ENCODE measurements around the gene CCDC201.

CCDC201 gene

GRCh38 chr7:45893374-45893995 is 20.6 kb upstream of the CCDC201 start:
- no peak for DNase-seq (ENCODE audit: low read depth)

DNA sequence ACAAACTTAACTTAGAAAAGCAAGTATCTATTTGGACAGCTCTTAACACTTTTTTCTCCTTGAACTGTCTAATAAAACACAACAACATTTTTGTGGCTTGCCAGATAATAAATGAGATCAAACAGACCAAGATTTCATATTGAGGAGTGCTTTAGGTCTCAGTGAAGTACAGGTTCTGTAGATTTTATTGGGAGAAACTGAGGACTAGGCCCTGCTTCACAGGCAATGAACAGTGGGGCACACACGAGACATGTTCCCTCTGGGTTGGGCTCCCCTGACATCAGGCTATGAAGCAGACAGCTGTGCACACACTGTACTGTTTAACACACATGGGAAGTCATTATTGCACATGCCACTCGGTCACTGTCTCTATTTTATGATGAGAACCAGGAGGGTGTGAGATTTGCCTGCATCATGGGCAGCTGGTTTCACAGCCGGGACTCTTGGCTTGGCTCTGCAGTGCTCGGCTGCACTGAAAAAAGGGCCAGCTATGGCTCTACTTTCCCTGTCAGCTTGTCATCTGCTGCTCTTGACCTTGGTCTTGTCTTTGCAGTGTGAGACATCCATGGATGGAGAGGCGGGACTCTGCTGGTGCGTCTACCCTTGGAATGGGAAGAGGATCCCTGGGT is 19.6 kb upstream of the CCDC201 start:
- DNase-seq (ENCODE audit: low read depth): no peak

GRCh38 chr7:45891462-45892402 is 18.9 kb upstream of the CCDC201 start:
- no peak for DNase-seq (ENCODE audit: low read depth)

DNA sequence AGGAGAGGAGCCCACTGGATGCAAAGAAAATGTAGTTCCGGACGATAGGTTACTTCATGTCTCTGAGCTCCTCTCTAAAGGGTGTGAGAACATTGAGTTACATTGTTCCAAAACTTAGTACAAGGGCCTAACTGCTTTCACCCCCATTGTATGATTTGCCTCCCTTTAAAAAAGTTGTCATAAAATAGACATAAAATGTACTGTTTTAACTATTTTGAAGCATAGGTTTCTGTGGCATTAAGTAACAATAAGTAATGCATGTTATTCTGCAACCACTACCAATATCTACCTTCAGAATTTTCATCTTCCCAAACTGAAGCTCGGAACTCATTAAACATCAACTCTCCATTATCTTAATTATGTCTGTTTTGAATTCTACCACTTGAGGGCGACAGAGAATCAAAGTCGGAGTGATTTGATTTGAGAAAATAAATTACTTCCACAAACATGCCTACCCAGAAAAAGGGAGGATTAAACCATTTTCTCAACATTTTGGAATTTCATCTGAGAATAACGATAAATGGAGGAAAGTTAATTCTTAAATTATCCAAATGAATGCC is 18.1 kb upstream of the CCDC201 start:
- DNase-seq (ENCODE audit: low read depth): no peak

DNA sequence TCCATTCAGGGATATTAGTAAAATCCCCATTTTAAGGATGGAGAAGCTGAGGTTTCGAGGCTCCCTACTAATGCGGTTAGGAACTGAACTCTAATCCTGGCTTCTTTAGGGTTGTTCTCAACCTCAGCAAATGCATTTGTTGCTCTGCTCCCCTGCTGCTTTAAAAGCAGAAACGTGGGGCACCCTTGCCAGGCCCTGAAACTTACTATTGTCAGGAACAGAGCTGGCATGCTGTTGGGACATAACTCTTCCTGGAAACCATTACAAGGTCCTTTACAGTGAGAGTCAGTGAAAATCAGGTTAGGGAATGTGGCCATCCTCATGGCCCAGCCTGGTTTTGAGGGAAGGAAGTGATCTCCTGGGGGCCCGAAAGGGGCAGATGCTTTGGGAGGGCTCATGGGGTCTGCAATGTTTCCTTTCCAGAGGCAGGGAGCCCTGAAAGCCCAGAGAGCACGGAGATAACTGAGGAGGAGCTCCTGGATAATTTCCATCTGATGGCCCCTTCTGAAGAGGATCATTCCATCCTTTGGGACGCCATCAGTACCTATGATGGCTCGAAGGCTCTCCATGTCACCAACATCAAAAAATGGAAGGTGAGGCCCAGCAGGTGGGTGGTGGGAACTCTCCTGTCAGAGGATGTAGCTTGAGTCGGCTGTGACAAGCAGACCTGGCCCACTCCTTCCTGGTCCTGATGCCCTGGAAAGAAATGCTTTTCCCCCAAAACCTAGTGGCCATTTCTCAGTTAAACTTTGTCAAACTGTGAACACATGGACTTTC is 17.4 kb upstream of the CCDC201 start:
- DNase-seq (ENCODE audit: low read depth): no peak

GRCh38 chr7:45889367-45890067 is 16.6 kb upstream of the CCDC201 start:
- DNase-seq (ENCODE audit: low read depth): no peak

DNA sequence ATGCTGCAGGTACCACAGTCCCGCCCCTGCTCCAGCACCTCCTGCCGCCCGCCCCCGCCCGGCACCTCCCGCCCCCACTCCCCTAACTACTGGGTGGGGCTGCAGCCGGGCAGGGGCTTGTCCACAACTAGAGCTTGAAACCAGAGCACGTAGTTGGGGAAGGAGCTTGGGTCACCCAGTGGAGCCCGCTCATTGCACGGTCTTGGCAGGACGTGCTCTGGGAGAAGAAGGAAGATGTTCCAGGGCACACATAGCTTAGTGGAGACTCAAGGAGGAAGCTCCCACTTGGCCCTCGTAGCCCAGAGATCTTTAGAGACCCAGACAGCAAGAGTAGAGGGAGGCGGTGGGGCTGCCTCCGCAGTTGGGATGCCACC is 16.1 kb upstream of the CCDC201 start:
- DNase-seq (ENCODE audit: low read depth): no peak

DNA sequence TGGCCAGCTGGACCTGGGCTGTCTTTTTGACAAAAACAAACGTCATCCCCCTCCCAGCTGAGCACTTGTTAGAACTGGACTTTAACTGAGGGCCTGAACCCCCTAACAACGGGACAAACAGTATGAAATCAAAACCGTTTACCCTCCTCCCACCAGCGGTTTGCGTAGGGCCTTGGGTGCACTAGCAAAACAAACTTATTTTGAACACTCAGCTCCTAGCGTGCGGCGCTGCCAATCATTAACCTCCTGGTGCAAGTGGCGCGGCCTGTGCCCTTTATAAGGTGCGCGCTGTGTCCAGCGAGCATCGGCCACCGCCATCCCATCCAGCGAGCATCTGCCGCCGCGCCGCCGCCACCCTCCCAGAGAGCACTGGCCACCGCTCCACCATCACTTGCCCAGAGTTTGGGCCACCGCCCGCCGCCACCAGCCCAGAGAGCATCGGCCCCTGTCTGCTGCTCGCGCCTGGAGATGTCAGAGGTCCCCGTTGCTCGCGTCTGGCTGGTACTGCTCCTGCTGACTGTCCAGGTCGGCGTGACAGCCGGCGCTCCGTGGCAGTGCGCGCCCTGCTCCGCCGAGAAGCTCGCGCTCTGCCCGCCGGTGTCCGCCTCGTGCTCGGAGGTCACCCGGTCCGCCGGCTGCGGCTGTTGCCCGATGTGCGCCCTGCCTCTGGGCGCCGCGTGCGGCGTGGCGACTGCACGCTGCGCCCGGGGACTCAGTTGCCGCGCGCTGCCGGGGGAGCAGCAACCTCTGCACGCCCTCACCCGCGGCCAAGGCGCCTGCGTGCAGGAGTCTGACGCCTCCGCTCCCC is 15.5 kb upstream of the CCDC201 start, which contains the start of gene IGFBP1:
Gene IGFBP1, plus strand, starts transcription at position 304 of the 808 bp plus-strand sequence. Its CDS starts 165 bp downstream, at position 469.
- DNase-seq (ENCODE audit: low read depth): no peak

DNA sequence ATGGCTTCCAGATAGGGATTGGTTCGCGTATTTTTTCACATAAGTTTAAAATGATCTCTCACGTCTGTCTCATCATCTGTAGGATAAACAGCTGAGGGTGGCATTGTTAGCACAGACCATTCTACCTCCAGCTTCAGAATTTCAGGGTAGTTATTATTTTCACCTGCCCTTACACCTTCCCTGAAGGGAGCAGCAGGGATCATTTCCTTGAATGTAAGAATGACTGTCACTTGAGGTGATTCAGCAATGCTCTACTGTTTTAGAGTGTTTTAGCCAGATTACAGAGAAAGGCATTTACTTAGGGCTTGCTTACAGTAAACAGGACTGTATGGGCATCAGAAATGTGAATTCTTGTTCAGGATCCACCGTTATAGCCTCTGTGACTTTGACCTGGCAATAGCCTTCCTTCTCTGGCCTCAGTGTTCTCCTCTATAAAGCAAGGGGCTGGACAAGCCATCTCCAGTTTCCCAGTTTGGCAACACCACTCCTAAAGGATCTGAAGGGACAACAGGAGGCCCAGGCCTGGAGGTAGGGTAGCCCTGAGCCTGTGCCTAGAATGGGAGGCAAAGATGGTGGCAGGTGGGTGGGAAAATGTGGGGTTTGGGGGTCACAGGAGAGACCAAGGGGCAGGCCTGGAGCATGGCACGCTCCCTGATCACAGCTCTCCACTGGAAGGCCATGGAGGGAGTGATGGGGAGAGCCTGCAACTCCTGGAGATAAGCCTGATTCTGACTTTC is 14.2 kb upstream of the CCDC201 start:
- DNase-seq (ENCODE audit: low read depth): no peak

- no peak for DNase-seq (ENCODE audit: low read depth)
Observed at GRCh38 chr7:45885264-45885882, 12.5 kb upstream of the CCDC201 start.

DNA sequence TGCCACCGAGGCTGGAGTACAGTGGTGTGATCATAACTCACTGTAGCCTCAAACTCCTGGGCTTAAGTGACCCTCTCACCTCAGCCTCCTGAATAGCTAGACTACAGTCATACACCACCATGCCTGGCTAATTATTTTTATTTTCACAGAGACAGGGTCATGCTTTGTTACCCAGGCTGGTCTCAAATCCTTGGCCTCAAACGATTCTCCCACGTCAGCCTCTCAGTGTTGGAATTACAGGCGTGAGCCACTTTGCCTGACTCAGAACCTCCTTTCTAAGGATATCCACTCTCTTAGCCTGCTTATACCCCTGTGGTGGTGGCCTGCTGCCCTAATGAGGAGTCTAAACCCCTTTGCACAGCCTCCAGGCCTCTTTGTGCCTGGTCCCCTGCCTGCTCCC is 11.3 kb upstream of the CCDC201 start:
- no peak for DNase-seq (ENCODE audit: low read depth)

DNA sequence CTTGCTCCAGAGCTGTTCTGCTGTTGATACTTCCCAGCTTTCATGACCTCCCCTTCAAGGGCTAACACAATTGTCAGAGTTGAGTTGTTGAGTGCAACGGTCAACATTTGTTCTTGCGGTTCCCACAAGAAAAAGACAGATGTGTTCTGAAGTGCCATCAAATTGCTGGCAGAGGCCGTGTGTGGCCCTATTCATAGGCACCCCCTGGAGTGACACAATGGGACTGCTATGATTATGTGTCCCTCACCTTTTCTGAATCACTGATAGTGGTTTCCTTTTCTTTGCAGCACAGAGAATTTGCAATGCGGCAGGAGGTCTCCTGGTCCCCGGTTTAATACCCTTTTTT is 9.6 kb upstream of the CCDC201 start:
- DNase-seq (ENCODE audit: low read depth): no peak

GRCh38 chr7:45881759-45882464 is 9.0 kb upstream of the CCDC201 start:
- no peak for DNase-seq (ENCODE audit: low read depth)

- no peak for DNase-seq (ENCODE audit: low read depth)
Observed at GRCh38 chr7:45881280-45881758, 8.4 kb upstream of the CCDC201 start.

GRCh38 chr7:45880433-45880860 is 7.6 kb upstream of the CCDC201 start:
- DNase-seq (ENCODE audit: low read depth): no peak

DNA sequence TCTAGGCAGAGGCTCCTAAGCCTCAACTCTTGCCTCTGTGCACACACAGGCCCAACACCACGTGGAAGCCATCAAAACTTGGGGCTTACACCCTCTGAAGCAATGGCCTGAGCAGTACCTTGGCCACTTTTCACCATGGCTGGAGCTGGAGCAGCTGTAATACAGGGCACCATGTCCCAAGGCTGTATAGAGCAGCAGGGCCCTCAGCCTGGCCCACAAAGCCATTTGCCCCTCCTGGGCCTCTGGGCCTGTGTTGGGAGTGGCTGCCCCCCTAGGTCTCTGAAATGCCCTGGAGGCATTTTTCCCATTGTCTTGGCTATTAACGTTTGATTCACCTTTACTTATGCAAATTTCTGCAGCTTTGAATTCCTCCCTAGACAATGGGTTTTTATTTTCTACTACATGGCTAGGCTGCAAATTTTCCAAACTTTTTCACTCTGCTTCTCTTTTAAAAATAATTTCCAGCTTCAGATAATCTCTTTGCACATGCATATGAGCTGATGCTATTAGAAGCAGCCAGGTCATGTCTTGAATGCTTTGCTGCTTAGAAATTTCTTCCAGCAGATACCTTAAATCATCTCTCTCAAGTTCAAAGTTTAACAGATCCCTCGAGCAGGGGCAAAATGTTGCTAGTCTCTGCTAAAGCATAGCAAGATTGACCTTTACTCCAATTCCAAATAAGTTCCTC is 5.7 kb upstream of the CCDC201 start:
- DNase-seq (ENCODE audit: low read depth): no peak

DNA sequence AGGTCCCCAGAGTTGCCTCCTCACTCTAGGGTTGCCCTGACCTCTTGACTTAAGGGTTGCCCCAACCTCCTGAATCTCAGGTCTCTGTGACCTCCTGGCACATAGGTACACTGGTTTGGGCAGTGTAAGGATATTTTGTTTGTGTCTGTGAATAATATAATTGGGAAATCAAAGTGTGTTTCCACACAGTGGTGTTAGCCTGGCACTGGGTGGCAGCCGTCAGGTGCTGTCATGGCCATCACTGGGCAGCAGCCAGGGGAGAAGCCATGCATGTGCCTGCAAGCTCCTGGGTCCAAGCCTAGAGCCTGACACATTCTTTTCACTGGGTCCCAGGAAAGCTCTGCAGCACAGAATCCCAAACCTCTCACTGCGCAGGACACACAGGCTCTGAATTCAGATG is 3.6 kb upstream of the CCDC201 start:
- no peak for DNase-seq (ENCODE audit: low read depth)

All from activated T-helper 9 cell treated with anti-CD3 and anti-CD28 coated beads, Interleukin-2, amount 50 U/mL, for 16 hours (primary cell).